OCI-LY3 (cell line): ENCODE data around the gene DDT.

Experiments
- CTCF ChIP-seq: fragments of 200-600, 300-600 bp; sonication (generic); IDR thresholded peaks from 2 replicates; pipeline ENCODE4 v1.5.1; 2014; ENCODE audit warnings: antibody characterized with exemption, low read length, low read depth
- EZH2phosphoT487 ChIP-seq: fragments of 200-600 bp; shearing (Covaris generic); IDR thresholded peaks from 2 replicates; pipeline ENCODE4 v1.6.1; 2018; ENCODE audit warnings: antibody characterized with exemption, mixed run types, low read depth

GRCh38 chr22:24007253-24008021 is 33.2 kb upstream of the DDT start:
- TF ChIP-seq CTCF = no peak
- TF ChIP-seq EZH2phosphoT487 = no peak
